Body of pancreas (tissue), 4 donors: ENCODE measurements around the gene CNTNAP2.

ENCODE experiments used
- POLR2A ChIP-seq, 3 donors: fragments of 450-650 bp; IDR thresholded peaks; one replicate each; pipeline ENCODE4 v1.6.1; 2016; ENCODE audit warnings: antibody characterized with exemption in 3 of 3, mild to moderate bottlenecking in 2 of 3
- TF ChIP-seq, protein P1 (sequence below), 7 experiments: fragments of 450-650 bp in 4 of 7; fragments of 200-600 bp in 3 of 7; sonication (generic) in 3 of 7; IDR thresholded peaks; one replicate each; pipeline ENCODE4 v1.5.1; 2016 to 2019; ENCODE audit warnings: antibody characterized with exemption in 7 of 7

DNA sequence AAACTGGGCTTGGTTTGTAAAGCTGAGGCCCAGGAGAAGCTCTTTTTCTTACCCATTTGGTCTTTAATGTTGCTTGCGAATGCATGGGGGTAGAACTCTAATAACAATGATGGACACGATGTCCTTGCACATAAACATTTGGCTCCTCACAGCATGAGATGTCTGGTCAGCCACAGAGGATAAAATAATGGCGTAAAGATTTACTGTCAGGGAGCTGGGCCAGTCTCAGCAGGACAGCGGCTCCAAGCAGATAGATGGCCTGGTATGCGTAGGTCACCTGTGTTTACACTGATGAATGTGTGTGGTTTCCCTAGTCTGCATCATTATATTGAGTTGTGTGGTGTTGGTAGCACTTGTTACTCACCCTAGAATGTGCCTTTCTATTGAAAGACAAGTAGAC is 537.4 kb downstream of the CNTNAP2 start:
- TF ChIP-seq POLR2A (IDR thresholded peaks at IDR 0.05), result no peak
- TF ChIP-seq, protein P1, sequence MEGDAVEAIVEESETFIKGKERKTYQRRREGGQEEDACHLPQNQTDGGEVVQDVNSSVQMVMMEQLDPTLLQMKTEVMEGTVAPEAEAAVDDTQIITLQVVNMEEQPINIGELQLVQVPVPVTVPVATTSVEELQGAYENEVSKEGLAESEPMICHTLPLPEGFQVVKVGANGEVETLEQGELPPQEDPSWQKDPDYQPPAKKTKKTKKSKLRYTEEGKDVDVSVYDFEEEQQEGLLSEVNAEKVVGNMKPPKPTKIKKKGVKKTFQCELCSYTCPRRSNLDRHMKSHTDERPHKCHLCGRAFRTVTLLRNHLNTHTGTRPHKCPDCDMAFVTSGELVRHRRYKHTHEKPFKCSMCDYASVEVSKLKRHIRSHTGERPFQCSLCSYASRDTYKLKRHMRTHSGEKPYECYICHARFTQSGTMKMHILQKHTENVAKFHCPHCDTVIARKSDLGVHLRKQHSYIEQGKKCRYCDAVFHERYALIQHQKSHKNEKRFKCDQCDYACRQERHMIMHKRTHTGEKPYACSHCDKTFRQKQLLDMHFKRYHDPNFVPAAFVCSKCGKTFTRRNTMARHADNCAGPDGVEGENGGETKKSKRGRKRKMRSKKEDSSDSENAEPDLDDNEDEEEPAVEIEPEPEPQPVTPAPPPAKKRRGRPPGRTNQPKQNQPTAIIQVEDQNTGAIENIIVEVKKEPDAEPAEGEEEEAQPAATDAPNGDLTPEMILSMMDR (IDR thresholded peaks at IDR 0.05), result no peak
